CD4-positive, alpha-beta T cell treated with Interleukin-4 for 4 hours (primary cell): ENCODE data around the gene ATP5MC2.
"Not testable (repeated sequence)": the region's sequence is repeated elsewhere in the genome, so short reads cannot be mapped to it uniquely, and the experiment has no call there.

Experiments used
- DNase-seq: peaks from one replicate; pipeline ENCODE4 v3.0.0-alpha.2; 2020

The ATP5MC2 gene

DNA sequence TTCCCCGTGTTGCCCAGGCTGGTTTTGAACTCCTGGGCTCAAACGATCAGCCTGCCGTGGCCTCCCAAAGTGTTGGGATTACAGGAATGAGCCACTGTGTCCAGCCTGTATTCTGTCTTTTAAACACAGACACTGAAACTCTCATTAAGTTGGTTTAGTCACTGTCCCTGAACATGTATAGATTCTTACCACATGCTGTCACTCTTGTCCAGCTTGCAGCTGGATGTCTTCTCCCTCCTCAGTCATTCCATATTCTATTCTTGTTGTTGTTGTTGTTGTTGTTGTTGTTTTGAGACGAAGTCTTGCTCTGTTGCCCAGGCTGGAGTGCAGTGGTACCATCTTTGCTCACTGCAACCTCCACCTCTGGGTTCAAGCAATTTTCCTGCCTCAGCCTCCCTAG, 12.3 kb upstream of the ATP5MC2 start:
- no peak for DNase-seq

DNA sequence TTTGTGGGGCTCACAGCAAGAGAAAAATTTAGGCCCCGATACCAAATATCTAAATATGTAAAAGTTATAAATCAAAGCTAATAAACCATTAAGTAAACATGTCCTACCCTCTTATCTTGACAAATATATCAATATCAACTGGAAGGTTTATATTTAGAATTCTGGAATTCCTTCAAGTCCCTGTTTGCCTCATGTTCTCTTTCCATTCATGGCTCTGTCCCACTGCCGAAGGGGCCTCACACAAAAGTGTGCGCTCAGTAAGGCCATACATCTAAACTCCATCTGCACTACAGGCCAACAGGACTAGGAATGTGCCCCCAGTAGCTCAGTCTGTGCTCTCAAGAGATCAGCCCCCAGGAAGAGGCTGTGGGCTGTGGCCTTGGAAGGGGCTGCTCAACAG, 10.6 kb upstream of the ATP5MC2 start:
- DNase-seq = no peak

DNA sequence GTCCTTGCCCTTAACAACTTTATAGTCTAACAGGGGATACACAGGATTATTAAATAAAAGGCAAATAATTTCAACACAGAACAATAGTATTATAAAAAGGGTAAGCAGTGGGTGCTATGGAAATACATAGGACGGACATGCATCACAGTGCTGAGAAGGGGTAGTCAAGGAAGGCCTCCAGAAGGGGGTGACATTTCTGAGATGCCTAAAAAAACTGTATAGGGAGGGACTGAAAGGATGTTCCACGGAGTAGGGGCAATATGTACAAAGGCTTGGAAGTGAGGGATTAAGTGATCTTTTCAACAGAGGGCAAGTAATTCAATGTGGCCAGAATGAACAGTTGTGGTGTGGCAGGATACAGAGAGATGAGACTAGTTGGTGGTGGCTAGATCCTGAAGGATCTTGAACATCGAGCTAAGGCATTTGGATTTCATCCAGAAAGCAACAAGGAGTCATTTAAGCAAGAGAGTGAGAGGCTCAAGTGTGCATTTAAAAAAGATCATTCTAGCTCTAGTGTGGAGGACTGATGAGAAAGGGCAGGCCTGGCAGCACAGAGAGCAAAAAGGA, 8.9 kb upstream of the ATP5MC2 start:
- DNase-seq = no peak

DNA sequence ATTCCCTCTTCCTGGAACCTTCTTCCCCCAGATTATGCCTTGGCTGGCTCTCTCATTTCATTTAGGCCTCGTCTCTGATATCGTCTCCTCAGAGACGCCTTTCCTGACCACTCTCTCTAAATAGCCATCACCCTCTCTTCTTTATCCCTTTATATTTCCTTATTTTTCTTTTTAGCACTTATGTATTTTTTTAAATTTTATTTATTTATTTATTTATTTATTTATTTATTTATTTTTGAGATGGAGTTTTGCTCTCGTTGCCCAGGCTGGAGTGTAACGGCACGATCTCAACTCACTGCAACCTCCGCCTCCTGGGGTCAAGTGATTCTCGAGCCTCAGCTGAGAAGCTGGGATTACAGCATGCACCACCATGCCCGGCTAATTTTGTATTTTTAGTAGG, 8.1 kb upstream of the ATP5MC2 start:
- no peak for DNase-seq

DNA sequence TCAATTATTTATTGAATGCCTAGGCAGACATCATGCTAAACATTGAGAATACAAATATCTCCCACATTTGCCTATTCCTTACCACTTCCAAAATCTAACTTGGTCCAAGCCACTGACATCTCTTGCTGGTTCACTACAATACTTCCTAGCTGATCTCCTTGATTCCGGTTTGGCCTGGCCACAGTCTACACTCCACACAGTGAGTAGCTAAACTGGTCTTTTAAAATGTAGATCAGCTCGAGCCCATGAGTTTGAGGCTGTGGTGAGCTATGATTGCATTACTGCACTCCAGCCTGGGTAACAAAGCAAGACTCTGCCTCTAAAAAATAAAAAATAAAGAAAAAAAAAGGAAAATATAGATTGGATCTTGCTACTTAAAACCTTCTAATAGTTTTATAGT, 7.6 kb upstream of the ATP5MC2 start:
- DNase-seq = no peak

DNA sequence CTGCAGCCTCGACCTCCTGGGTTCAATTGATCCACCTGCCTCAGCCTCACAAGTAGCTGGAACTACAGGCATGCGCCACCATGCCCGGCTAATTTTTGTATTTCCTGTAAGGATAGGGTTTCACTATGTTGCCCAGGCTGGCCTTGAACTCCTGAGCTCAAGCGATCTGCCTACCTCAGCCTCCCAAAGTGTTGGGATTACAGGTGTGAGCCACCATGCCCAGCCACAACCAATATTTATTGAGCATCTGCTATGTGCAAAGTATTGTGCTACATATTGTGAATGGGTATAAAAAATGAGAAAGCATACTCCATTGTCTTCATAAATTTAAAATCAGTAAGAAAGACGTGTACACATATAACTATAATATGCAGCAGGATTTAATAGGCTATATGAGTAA, 4.2 kb upstream of the ATP5MC2 start:
- DNase-seq = not testable (repeated sequence)

DNA sequence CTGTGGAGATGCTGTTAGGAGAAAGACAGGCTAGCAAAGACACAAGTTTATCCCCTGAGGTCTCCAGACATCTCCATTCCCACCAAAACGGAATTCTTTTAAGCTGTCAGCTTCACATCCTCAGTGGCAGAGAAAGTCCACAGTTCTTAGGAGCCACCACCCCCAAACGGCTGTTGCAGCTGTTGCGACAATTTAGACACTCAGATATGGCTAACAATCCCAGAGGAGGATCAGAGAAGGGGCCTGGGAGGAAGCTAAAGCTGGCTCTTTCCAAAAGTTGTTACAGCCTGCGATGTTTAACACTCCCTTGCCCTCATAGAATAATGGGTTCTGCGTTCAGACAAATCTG, 1.9 kb upstream of the ATP5MC2 start:
- no peak for DNase-seq

DNA sequence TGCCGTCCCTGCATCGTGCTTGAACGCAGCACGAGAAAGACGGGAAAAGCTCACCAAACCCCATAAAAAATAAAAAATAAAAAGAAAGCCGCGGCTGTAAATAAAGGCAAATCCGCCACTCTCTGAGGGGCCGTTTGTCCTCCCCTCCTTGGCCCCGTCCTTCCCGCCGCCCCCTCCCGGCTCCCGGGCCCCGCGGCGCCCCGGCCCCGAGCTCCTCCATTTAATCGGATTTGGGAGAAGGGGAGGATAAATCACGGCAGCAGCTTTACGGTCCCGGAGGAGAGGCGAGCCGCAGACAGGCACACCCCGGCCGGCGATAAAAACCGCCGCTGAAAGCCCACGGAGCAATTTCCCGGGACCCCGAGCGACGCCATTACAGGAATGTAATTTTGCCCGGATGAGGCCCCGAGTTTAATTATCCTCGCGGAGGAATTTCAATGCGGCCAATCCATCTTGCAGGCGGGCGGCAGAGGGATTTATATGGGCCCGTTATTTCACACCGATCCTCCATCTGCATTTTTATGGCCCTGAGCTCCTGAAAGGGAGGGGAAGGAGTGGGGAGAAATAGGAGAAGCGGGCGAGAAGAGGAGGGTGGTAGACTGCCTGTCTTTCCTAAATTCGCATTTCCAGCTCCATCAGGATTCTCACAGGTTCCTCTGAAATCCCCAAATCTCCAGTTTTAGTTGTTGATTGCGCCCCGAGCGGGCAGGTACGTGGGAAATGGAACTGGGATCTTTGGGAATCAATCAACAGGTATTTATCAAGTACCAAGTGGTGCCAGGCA, 1.3 kb upstream of the ATP5MC2 start:
- no peak for DNase-seq

DNA sequence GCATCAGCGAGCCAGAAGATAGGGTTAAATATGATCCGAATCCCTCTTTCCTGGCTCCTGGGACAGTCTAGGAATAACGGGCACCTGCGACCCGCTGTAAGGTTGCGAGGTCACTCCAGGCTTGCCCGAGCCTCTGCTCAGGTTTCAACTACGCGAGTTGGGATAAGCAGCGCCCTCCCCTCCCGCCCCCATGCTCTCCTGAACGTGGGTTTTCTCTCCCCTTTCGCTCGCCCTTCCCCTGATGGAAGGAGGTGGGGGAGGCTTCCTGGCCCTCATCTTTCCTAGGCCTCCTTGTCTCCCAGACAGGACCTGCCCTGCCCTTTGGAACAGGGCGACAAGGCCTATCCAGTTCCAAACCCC, 753 bp upstream of the ATP5MC2 start:
- DNase-seq = no peak

DNA sequence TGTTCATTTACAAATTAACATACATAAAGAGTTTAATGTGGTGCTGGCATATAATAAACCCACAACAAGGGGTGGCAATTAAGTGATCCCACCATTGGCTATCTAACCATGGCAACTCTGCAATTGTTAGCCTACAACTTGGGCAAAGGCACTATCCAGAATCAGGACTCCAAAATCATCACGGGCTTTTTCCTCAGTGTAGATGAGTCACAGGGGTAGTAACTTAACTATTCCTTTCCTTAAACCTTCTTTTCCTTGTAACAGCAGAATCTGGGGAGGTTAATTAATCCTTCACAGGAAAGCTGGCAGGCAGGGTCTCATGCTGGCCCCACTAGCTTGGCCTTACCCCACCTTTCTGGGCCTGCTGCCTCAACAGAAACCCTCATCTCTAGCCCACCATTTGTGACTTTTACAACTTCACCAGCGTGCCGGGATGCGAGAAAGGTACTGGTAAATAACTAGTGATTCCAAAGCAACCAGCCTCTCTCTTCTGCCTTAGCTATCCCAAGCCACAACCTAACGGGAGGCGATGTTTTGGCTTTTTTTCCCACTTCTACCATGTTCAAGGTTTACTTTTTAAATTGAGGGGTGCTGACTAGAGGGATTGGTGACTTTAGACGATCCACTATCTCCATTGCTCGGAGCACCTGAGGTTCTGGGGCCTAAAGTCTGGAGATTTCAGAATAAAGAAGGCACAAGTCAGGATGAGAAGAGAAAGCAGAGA, 744 bp downstream of the ATP5MC2 start:
- DNase-seq = no peak

DNA sequence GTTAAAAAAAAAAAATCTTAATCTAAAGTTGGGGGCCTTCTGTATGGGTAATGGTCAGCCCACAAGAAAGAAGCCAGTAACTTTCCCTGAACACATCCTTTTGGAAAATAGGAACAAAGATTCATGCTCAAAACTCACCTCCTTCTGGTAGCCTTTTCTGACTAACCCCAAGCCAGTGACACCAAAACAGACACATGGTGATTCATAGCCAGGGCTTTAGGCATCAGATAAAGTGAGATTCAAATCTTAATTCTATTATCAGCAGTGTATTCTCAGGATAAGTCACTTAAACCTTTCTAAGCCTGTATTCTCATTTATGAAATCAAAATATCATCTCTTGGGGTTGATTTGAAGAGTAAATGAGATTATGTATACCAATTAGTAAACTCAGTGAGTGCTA, 4.9 kb downstream of the ATP5MC2 start:
- DNase-seq = no peak

DNA sequence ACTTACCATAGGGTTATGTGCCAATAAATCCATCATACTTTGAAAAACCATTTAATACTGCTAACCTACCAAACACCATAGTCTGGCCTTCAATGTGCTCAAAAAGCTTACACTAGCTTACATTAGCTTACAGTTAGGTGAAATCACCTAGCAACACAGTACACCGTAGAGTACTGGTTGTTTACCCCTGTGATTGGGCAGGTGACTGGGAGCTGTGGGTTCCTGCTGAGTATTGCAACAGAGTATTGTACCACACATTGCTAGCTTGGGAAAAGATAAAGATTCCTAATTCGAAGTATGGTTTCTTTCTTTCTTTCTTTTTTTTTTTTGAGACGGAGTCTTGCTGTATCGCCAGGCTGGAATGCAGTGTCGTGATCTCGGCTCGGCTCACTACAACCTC, 5.6 kb downstream of the ATP5MC2 start:
- DNase-seq = no peak

DNA sequence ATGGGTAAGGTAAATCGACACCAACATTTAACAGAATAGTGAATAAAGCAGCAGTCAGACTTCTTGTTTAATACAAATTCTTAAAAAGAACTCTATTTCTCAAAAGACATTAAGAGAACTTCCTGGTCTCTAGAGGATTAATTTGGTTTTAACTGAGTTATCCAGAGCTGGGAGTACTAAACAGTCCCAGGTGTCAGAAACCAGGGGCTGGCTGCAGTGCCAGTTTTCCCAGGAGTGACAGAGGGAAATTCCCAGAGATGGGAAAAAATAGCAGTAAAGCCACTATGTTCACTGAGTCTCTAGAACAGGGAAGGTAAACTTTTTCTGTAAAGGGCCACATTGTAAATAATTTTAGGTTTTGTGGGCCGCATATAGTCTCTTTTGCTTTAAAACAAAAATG, 8.8 kb downstream of the ATP5MC2 start:
- no peak for DNase-seq

DNA sequence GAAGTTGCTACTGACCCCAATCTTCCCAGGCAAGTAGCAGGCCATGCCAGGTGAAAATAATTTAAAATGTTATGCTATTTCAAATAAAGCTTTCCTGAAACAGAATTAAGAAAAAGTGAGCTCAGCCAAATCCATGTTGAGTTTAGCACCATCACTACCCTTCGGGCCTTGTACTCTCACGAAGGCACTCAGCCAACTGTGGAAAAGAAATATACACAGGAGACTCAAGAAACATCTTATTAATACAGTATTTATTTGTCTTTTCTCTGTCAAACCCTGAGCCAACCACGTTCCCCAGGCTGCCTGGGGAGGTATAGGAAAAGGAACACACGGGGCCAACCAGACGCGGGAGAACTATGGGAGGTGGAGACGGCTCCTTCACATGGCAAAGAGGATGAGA, 10.9 kb downstream of the ATP5MC2 start:
- DNase-seq = no peak

DNA sequence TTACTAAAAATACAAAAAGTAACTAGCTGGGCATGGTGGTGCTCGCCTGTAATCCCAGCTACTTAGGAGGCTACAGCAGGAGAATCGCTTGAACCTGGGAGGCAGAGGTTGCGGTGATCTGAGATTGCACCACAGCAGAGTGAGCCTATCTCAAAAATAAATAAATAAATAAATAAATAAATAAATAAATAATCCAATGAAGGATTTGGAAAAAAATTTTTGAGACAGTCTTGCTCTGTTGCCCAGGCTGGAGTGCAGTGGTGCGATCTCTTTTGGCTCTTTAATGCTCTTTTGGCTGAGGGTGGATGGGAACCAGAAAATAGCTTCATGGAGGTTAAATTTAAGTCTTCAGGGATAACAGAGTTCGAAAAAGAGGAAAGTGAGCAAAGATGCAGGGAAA, 11.7 kb downstream of the ATP5MC2 start:
- no peak for DNase-seq

DNA sequence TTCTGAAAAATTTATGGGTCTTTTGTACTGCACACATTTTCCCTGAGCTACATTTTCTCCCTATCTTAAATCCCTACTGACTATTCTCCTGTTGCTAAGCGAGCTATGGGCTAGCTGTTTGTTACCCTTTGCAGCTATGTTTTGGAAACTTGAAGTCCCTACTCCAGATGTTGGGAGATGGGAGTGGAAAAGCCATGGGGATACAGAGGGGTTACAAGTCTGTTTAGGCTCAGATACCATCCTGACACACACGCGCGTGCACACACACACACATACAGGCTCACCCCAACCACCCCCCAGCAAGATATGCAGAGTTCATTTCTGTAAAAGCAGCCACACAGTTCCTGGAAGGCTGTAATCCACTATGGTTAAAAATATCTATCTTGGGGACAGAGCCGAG, 15.8 kb downstream of the ATP5MC2 start:
- no peak for DNase-seq

DNA sequence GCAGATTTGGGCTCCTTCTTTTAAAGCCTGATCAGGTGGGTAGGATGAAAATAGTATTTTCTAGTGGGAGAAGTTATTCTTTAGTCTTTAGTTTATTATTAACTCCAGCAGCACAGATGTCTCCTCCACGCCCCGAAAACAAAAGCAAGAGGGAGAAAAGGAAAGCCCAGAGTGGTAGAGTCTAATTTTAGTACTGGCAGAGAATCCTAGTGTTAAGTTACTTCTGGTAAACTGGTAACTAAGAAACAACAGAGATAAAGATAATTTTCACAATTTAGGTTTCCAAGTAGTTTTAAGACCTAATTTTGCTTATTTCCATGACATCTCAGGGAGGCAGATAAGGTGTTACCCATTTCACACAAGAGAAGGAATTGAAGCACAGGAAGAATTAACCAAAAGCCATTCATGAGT, 16.3 kb downstream of the ATP5MC2 start:
- no peak for DNase-seq

DNA sequence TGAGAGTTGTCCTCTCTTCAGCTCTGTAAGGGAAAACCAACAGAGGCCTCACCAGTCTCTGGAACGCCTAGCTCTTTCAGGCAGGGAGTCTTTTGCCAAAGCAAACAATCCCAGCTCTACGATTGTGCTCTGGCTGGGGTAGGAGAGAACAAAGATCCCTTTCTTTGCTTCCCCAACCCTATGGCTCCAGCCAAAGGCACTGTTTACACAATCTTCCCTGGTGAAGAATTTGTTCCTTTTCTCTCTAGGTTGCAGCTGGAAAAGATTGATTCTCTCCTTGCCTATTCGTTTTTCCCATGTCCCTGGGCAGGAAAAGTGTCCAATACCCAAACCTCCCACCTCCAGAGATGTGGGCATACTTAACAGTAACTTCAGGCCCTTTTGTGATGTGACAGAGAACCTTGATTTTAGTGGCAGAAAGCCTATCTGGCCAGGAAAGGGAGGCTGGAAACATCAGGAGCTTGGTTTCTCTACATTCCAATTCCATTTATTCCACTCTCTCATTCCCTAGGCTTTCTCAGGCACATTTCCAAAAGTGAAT, 16.8 kb downstream of the ATP5MC2 start:
- no peak for DNase-seq

DNA sequence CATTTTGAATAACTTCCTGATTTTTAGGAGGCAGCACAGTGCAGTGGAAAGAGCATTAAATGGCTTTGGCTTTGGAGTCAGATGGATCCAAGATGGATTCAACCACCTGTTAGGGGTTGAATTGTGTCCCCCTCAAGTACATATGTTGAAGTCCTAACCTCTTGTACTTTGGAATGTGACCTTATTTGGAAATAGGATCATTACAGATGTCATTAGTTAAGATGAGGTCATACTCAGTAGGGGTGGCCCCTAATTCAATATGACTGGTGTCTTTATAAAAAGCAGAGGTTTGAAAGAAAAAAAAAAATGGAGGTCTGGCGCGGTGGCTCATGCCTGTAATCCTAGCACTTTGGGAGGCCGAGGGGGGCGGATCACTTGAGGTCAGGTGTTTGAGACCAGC, 18.8 kb downstream of the ATP5MC2 start:
- DNase-seq = no peak

DNA sequence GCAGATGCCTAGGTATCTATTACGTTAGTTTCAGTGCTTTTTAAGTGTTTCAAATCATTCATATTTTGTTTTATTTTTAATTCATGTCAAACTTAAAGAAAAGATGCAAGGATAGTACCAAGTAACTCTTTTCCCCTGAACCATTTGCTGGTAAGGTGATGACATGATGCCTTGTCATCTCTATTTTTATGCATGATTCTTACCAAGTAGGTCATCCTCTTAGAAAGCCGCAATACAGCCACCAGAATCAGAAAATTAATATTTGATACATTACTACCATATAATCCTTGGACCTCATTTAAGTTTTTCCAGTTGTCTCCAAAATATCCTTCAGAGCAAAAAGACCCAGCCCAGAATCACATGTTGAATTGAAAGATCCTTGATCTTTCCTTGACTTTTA, 22.3 kb downstream of the ATP5MC2 start:
- no peak for DNase-seq

DNA sequence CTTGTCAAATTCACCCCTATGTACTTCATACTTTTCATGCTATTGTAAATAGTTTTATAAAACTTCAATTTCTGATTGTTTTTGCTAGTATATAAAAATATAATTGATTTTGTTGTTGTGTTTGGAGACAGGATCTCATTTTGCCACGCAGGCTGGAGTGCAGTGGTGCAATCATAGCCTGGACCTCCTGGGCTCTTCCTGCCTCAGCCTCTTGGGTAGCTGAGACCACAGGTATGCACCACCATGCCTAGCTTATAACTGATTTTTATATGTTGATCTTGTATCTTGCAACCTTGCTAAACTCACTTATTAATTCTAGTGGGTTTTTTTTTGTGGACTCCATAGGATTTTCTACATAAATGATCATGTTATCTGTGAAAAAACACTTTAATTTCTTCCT, 23.5 kb downstream of the ATP5MC2 start:
- DNase-seq = no peak

DNA sequence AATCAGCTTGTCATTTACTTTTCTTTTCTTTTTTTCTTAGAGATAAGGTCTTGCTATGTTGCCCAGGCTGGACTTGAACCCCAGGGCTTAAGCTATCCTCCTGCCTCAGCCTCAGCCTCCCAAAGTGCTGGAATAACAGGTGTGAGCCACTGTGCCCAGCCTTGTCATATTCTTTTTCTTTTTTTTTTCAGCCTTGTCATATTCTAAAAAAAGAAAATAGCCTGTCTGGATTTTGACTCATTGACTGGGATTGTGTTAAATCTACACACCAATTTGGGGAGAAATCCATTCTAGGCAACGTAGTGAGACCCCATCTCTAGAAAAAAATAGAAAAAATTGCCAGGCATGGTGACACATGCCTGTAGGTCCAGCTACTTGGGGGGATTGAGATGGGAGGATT, 24.1 kb downstream of the ATP5MC2 start:
- DNase-seq = no peak

DNA sequence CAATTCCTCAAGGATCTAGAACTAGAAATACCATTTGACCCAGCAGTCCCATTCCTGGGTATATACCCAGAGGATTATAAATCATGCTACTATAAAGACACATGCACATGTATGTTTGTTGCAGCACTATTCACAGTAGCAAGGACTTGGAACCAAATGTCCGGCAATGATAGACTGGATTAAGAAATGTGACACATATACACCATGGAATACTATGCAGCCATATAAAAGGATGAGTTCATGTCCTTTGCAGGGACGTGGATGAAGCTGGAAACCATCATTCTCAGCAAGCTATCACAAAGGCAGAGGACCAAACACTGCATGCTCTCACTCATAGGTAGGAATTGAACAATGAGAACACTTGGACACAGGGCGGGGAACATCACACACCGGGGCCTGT, 29.6 kb downstream of the ATP5MC2 start:
- DNase-seq = not testable (repeated sequence)

DNA sequence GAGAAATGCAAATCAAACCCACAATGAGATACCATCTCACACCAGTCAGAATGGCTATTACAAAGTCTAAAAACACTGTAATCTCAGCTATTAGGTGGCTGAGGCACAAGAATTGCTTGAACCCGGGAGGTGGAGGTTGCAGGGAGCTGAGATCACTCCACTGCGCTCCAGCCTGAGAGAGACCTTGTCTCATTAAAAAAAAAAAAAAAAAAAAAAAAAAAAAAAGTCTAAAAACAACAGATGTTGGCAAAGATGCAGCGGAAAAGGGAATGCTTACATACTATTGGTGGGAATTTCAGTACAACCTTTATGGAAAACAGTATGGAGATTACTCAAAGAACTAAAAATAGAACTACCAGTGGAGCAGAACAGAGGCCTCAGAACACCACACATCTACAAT, 30.7 kb downstream of the ATP5MC2 start:
- DNase-seq = no peak
